Peyer's patch (tissue), 4 donors: ENCODE measurements around the gene RAD52.

Experiments used
- POLR2A ChIP-seq, 2 donors: fragments of 450-650 bp; IDR thresholded peaks; one replicate each; pipeline ENCODE4 v1.5.1; 2017; ENCODE audit warnings: antibody characterized with exemption in 2 of 2, mild to moderate bottlenecking in 2 of 2, moderate library complexity in 2 of 2
- TF ChIP-seq, protein P1 (sequence below), 6 experiments: fragments of 450-650 bp in 4 of 6; fragments of 200-600 bp in 2 of 6; sonication (generic) in 1 of 6; IDR thresholded peaks; one replicate each; pipeline ENCODE4 v1.5.1; 2017 to 2019; ENCODE audit warnings: antibody characterized with exemption in 6 of 6, mild to moderate bottlenecking in 3 of 6, moderate library complexity in 1 of 6

DNA sequence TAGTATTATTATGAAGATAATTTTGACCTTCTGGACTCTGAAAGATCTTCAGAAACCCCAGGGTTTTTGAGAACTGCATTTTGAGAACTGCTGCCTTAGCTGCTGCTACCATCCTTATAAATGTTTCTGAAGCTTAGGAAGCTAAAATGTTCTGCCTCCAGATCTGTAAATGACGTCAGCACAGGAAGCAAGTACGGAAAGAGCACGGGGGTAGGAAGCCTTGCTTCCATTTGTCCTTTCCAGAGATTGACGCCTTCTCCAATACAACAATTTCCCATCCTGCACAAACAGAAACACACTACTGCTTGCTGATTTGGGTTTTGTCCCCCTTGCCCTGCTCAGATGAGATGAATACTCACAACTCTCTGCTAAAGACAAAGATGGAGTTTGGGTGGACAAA is 17.9 kb downstream of the RAD52 start:
- TF ChIP-seq, protein P1, sequence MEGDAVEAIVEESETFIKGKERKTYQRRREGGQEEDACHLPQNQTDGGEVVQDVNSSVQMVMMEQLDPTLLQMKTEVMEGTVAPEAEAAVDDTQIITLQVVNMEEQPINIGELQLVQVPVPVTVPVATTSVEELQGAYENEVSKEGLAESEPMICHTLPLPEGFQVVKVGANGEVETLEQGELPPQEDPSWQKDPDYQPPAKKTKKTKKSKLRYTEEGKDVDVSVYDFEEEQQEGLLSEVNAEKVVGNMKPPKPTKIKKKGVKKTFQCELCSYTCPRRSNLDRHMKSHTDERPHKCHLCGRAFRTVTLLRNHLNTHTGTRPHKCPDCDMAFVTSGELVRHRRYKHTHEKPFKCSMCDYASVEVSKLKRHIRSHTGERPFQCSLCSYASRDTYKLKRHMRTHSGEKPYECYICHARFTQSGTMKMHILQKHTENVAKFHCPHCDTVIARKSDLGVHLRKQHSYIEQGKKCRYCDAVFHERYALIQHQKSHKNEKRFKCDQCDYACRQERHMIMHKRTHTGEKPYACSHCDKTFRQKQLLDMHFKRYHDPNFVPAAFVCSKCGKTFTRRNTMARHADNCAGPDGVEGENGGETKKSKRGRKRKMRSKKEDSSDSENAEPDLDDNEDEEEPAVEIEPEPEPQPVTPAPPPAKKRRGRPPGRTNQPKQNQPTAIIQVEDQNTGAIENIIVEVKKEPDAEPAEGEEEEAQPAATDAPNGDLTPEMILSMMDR (IDR thresholded peaks at IDR 0.05): no peak
- no peak for TF ChIP-seq POLR2A (IDR thresholded peaks at IDR 0.05)
